Gastroesophageal sphincter (tissue), 4 donors: ENCODE data around the gene ZDHHC6. TPM values are rescaled to one million over a fixed set of nuclear protein-coding genes. Genes with fewer than 3 reads are reported as not detected.

Experiments
- ATAC-seq: fragments of 150-250 bp; one replicate; pipeline ENCODE4 v1.9.1; 2016; ENCODE audit warnings: mild to moderate bottlenecking, moderate library complexity
- H3K27ac ChIP-seq, 4 donors: fragments of 200-600 bp; sonication (generic) in 3 of 4; 1 replicate in 3 of 4; 2 replicates in 1 of 4; pipeline ENCODE4 v1.5.1; 2016 to 2019
- H3K27me3 ChIP-seq: fragments of 200-600 bp; sonication (generic); one replicate; pipeline ENCODE4 v1.5.1; 2019
- H3K36me3 ChIP-seq, 2 donors: fragments of 200-600 bp; sonication (generic); one replicate each; pipeline ENCODE4 v1.5.1; 2019; ENCODE audit warnings: control low read depth in 1 of 2
- H3K4me1 ChIP-seq, 3 donors: fragments of 200-600 bp; sonication (generic); 1 replicate in 2 of 3; 2 replicates in 1 of 3; pipeline ENCODE4 v1.5.1; 2016 to 2019; ENCODE audit warnings: control low read depth in 2 of 3
- H3K4me3 ChIP-seq, 2 donors: fragments of 200-600 bp; sonication (generic); one replicate each; pipeline ENCODE4 v1.5.1; 2019; ENCODE audit warnings: mild to moderate bottlenecking in 1 of 2, moderate library complexity in 1 of 2
- H3K9me3 ChIP-seq, 3 donors: fragments of 200-600 bp; sonication (generic); one replicate each; pipeline ENCODE4 v1.5.1; 2017 to 2019; ENCODE audit warnings: control low read depth in 2 of 3
- EP300 ChIP-seq: sonication (generic); formaldehyde crosslinking; IDR thresholded peaks from one replicate; pipeline ENCODE4 v1.6.1; 2017; ENCODE audit warnings: antibody characterized with exemption, mild to moderate bottlenecking
- POLR2A ChIP-seq, 2 donors: fragments of 450-650 bp; IDR thresholded peaks; one replicate each; pipeline ENCODE4 v1.6.1; 2017; ENCODE audit warnings: antibody characterized with exemption in 2 of 2, mild to moderate bottlenecking in 2 of 2, moderate library complexity in 1 of 2
- POLR2AphosphoS5 ChIP-seq: sonication (generic); formaldehyde crosslinking; IDR thresholded peaks from one replicate; pipeline ENCODE4 v1.6.1; 2017; ENCODE audit warnings: antibody characterized with exemption
- WGBS, 2 donors: methylation state at CpG; one replicate each; pipeline ENCODE4 v1.1.5; 2018; ENCODE audit warnings: low coverage in 1 of 2; 5-methylcytosine and 5-hydroxymethylcytosine counted together
- total RNA-seq, 4 donors: library from RNA; depleted of rRNA; stranded (reverse); fragments of >200 nt; gene quantifications; one replicate each; pipeline ENCODE4 v1.1.0, GENCODE V29; 2016
- TF ChIP-seq, protein P1 (sequence below), 4 experiments: fragments of 200-600 bp in 2 of 4; fragments of 450-650 bp in 2 of 4; sonication (generic) in 1 of 4; IDR thresholded peaks; one replicate each; pipeline ENCODE4 v1.5.1; 2017 to 2019; ENCODE audit warnings: antibody characterized with exemption in 4 of 4, mild to moderate bottlenecking in 2 of 4, moderate library complexity in 2 of 4

Gene ZDHHC6
- total RNA-seq, 4 donors from 2014 or later = 12.0 to 28.2 (median 21.4) TPM

DNA sequence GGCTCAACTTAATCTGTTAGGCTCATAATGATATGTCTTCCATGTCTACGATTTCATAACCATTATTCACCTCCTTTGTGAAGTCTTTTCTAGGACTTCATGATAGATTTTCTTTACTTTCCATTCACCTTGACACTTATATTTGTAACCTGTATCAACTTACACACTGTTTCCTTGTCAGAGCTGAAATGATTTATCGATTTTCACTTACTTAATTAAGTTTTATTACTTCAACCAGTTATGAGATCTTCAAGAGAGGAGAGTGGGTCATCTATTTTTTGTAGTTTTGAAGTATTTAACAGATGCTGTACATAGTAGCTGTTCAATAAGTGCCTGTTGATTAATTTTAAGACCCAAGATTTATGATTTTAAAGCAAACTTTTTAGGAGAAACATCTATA, 37.7 kb upstream of the ZDHHC6 start:
- no peak for TF ChIP-seq POLR2AphosphoS5
- TF ChIP-seq, protein P1, sequence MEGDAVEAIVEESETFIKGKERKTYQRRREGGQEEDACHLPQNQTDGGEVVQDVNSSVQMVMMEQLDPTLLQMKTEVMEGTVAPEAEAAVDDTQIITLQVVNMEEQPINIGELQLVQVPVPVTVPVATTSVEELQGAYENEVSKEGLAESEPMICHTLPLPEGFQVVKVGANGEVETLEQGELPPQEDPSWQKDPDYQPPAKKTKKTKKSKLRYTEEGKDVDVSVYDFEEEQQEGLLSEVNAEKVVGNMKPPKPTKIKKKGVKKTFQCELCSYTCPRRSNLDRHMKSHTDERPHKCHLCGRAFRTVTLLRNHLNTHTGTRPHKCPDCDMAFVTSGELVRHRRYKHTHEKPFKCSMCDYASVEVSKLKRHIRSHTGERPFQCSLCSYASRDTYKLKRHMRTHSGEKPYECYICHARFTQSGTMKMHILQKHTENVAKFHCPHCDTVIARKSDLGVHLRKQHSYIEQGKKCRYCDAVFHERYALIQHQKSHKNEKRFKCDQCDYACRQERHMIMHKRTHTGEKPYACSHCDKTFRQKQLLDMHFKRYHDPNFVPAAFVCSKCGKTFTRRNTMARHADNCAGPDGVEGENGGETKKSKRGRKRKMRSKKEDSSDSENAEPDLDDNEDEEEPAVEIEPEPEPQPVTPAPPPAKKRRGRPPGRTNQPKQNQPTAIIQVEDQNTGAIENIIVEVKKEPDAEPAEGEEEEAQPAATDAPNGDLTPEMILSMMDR (IDR thresholded peaks at IDR 0.05) = no peak
- no peak for TF ChIP-seq POLR2A (IDR thresholded peaks at IDR 0.05)
- TF ChIP-seq EP300 = no peak
- 91 to 100% methylated on average over 1 to 2 of the region's 2 CpGs for WGBS, 2 donors
- H3K27ac ChIP-seq = no peak overlapping the region
- H3K4me3 ChIP-seq = no peak overlapping the region
- no peaks in the 10 kb centered on the region for H3K36me3 ChIP-seq
- no peaks in the 10 kb centered on the region for H3K4me1 ChIP-seq
- H3K9me3 ChIP-seq = no peaks in the 10 kb centered on the region
- ATAC-seq = no peak
- H3K27me3 ChIP-seq = no peaks in the 10 kb centered on the region

- WGBS, 2 donors = 69 to 78% methylated on average over 3 of the region's 3 CpGs
- no peak for ATAC-seq
- H3K36me3 ChIP-seq = no peaks in the 10 kb centered on the region
- no peaks in the 10 kb centered on the region for H3K27me3 ChIP-seq
- no peak overlapping the region for H3K27ac ChIP-seq
- H3K4me1 ChIP-seq = no peaks in the 10 kb centered on the region
- no peak overlapping the region for H3K4me3 ChIP-seq
- no peaks in the 10 kb centered on the region for H3K9me3 ChIP-seq
- TF ChIP-seq POLR2A (IDR thresholded peaks at IDR 0.05) (no peak), EP300 (no peak), POLR2AphosphoS5 (no peak)
- TF ChIP-seq, protein P1 (IDR thresholded peaks at IDR 0.05) = no peak
These were observed 34.9 kb upstream of the ZDHHC6 start for GRCh38 chr10:112481602-112482001.

- WGBS, 2 donors = 51 to 68% methylated on average over 3 of the region's 3 CpGs
- TF ChIP-seq EP300 = no peak
- TF ChIP-seq, protein P1 (IDR thresholded peaks at IDR 0.05) = peak in 1 of 4 experiments; percentile 31
- H3K27ac ChIP-seq = no peak overlapping the region
These were observed 29.0 kb upstream of the ZDHHC6 start for GRCh38 chr10:112475575-112476218.

DNA sequence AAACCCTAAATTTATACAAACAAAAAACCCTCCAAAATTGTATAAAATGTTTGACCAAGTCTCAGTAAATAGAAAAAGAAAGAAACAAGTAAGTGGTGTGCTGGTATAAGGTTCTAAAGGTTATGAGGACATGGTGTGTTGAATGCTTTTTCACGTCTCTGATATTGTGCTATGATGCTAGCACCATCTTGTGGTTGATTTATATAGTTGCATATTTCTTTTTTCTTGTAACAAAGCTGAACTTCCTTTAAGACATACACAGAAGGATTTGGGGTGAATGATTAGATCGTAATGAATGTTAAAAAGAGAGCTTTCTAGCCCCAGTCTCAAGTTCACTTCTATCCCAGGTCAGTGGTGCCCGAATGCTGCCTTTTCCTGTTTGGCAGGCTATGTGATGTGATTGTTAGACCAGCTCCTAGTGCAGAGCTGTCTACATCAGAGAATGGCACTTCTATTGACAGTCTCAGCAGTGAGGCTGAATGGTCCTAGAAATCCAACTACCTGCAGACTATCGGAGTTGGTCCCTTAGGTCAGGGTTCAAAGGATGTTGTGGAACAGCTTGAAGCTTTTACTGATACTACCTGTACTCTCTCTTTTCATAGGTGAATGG, 25.3 kb upstream of the ZDHHC6 start:
- no peak for TF ChIP-seq POLR2AphosphoS5
- TF ChIP-seq, protein P1 (IDR thresholded peaks at IDR 0.05) = peak; percentile 57 to 62 (median 60)
- no peaks in the 10 kb centered on the region for H3K27me3 ChIP-seq
- no peak overlapping the region for H3K27ac ChIP-seq
- no peak overlapping the region for H3K4me3 ChIP-seq
- WGBS, 2 donors = 14 to 17% methylated on average over 4 of the region's 4 CpGs
- H3K9me3 ChIP-seq = no peaks in the 10 kb centered on the region
- no peak for ATAC-seq
- peaks cover 0 to 15% of the 10 kb centered on the region in 2 donors for H3K36me3 ChIP-seq
- peaks cover 0 to 12% (median 3%) of the 10 kb centered on the region in 3 donors for H3K4me1 ChIP-seq

More at GRCh38 chr10:112475575-112476218, 29.0 kb upstream of the ZDHHC6 start:
- Histone ChIP-seq H3K36me3 (no peaks in the 10 kb centered on the region), H3K4me1 (peaks cover 0 to 12% (median 3%) of the 10 kb centered on the region in 3 donors), H3K9me3 (no peaks in the 10 kb centered on the region), H3K27me3 (no peaks in the 10 kb centered on the region), H3K4me3 (no peak overlapping the region)
- no peak for ATAC-seq

DNA sequence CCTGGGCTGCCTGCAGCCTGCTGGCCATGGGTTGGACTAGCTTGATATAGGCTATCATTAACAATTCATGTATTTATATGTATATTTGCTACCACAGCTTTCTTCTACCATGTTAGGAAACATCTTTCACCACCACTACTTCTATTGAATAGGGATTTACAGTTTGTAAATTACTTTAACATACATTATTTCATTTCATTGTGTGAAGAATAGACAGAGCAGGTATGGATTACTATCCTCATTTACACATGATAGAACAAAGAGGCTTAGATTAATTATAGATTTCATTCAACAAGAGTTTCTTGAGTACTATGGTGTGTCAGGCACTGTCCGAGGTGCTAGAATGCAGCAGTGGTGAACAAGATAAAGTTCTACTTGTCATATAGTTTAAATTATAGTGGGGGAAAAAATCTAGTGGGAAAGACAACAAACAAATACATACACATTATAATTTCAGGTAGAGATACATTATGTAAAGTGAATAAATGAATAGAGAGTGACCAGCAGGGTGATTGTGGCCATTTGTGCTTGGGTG, 20.9 kb upstream of the ZDHHC6 start:
- WGBS, 2 donors = 80 to 100% methylated on average over 1 of the region's 1 CpG
- TF ChIP-seq POLR2A (IDR thresholded peaks at IDR 0.05) (no peak), EP300 (no peak), POLR2AphosphoS5 (no peak)
- TF ChIP-seq, protein P1 (IDR thresholded peaks at IDR 0.05) = no peak
- H3K27ac ChIP-seq = no peak overlapping the region
- H3K27me3 ChIP-seq = no peaks in the 10 kb centered on the region
- no peak for ATAC-seq
- no peak overlapping the region for H3K4me3 ChIP-seq
- peaks cover 2 to 46% of the 10 kb centered on the region in 2 donors for H3K36me3 ChIP-seq
- H3K4me1 ChIP-seq = peaks cover 0 to 8% (median 3%) of the 10 kb centered on the region in 3 donors
- H3K9me3 ChIP-seq = no peaks in the 10 kb centered on the region
